Effector memory CD8-positive, alpha-beta T cell (primary cell): ENCODE data around the gene STAB2.
A peak's percentile ranks its signal among the peaks of the same experiment; 100 is the strongest.

ENCODE experiments used
- ATAC-seq: fragments of 150-1000 bp; cut with Tn5 transposase; replicated peaks from 2 replicates; pipeline ENCODE4 v1.10.0; 2021; ENCODE audit warnings: mild to moderate bottlenecking, moderate library complexity
- DNase-seq, 3 experiments: peaks; one replicate each; pipeline ENCODE4 v3.0.0; 2021
- H3K27ac Mint-ChIP-seq, 2 donors: one replicate each; pipeline ENCODE4 v1.8.0; 2022; ENCODE audit warnings: mild to moderate bottlenecking in 2 of 2, mixed read lengths in 2 of 2, moderate library complexity in 2 of 2
- H3K27me3 Mint-ChIP-seq, 2 donors: one replicate each; pipeline ENCODE4 v1.8.0; 2022; ENCODE audit warnings: mixed read lengths in 2 of 2
- H3K36me3 Mint-ChIP-seq: one replicate; pipeline ENCODE4 v1.8.0; 2022; ENCODE audit warnings: mild to moderate bottlenecking, moderate library complexity, mixed read lengths; ENCODE audit not compliant: insufficient read depth
- H3K4me1 Mint-ChIP-seq, 2 donors: one replicate each; pipeline ENCODE4 v1.8.0; 2022; ENCODE audit warnings: low read depth in 2 of 2, mixed read lengths in 2 of 2
- H3K4me3 Mint-ChIP-seq, 2 donors: one replicate each; pipeline ENCODE4 v1.8.0; 2022; ENCODE audit warnings: mild to moderate bottlenecking in 2 of 2, mixed read lengths in 2 of 2, moderate library complexity in 2 of 2
- H3K9me3 Mint-ChIP-seq, 2 donors: one replicate each; pipeline ENCODE4 v1.8.0; 2022; ENCODE audit warnings: mixed read lengths in 2 of 2
- total RNA-seq, 9 experiments: gene quantifications; one replicate each; lab custom pipeline; 2026; lab: John Stamatoyannopoulos, UW

STAB2 gene, protein sequence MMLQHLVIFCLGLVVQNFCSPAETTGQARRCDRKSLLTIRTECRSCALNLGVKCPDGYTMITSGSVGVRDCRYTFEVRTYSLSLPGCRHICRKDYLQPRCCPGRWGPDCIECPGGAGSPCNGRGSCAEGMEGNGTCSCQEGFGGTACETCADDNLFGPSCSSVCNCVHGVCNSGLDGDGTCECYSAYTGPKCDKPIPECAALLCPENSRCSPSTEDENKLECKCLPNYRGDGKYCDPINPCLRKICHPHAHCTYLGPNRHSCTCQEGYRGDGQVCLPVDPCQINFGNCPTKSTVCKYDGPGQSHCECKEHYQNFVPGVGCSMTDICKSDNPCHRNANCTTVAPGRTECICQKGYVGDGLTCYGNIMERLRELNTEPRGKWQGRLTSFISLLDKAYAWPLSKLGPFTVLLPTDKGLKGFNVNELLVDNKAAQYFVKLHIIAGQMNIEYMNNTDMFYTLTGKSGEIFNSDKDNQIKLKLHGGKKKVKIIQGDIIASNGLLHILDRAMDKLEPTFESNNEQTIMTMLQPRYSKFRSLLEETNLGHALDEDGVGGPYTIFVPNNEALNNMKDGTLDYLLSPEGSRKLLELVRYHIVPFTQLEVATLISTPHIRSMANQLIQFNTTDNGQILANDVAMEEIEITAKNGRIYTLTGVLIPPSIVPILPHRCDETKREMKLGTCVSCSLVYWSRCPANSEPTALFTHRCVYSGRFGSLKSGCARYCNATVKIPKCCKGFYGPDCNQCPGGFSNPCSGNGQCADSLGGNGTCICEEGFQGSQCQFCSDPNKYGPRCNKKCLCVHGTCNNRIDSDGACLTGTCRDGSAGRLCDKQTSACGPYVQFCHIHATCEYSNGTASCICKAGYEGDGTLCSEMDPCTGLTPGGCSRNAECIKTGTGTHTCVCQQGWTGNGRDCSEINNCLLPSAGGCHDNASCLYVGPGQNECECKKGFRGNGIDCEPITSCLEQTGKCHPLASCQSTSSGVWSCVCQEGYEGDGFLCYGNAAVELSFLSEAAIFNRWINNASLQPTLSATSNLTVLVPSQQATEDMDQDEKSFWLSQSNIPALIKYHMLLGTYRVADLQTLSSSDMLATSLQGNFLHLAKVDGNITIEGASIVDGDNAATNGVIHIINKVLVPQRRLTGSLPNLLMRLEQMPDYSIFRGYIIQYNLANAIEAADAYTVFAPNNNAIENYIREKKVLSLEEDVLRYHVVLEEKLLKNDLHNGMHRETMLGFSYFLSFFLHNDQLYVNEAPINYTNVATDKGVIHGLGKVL (N-terminal part only)
- 0 to 0.11 (median 0) reads per million in 9 experiments for total RNA-seq

DNA sequence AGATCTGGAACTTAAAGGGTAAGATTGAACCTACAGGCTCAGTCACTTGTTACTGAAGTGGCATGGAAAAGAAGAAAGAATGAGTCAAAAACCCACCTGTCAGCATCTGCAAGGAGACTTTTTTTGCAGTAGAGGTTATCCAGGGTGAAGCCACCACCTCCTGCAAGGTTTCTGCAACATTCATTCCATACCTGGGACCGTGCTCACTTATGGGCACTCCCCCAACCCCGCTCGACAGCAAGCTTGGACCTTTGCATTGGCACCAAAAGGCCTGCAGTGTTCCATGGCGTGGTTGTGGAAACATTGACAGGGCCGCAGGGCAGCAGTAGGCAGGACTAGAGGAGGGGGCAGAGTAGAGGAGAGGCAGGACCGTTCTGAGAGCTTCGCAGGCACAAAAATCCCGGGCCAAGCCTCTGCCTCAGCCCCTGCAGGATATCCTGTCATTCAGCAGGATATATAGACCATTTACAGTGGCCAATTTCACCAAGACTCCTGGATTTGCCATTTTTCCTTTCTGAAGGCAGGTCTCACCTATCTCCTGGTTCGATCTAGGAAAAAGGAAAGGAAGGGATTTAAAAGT is at the start of gene STAB2:
Gene STAB2 (plus strand): TSS at position 483 of the 580 bp plus-strand sequence. CDS start 204 bp downstream, outside the sequence.
- peaks cover 21 to 27% of the 10 kb centered on the region in 2 donors for H3K27me3 Mint-ChIP-seq
- DNase-seq (no peak), ATAC-seq (no peak)
- no peak within 1 kb of the TSS for H3K4me3 Mint-ChIP-seq
- H3K9me3 Mint-ChIP-seq, result no peaks in the 10 kb centered on the region
- H3K4me1 Mint-ChIP-seq, result no peaks in the 10 kb centered on the region
- no peak within 1 kb of the TSS for H3K27ac Mint-ChIP-seq
- H3K36me3 Mint-ChIP-seq, result no peaks in the 10 kb centered on the region

GRCh38 chr12:103538397-103538796 is 48.7 kb upstream of the STAB2 start:
- H3K4me3 Mint-ChIP-seq, result no peak overlapping the region
- DNase-seq (no peak), ATAC-seq (no peak)
- H3K9me3 Mint-ChIP-seq, result no peaks in the 10 kb centered on the region
- no peak overlapping the region for H3K27ac Mint-ChIP-seq
- peaks cover 0 to 2% of the 10 kb centered on the region in 2 donors for H3K4me1 Mint-ChIP-seq
- H3K36me3 Mint-ChIP-seq, result no peaks in the 10 kb centered on the region
- no peaks in the 10 kb centered on the region for H3K27me3 Mint-ChIP-seq

- DNase-seq (no peak), ATAC-seq (no peak)
- Mint-ChIP-seq H3K4me1 (peaks cover 0 to 2% of the 10 kb centered on the region in 2 donors), H3K36me3 (no peaks in the 10 kb centered on the region), H3K9me3 (no peaks in the 10 kb centered on the region), H3K27me3 (no peaks in the 10 kb centered on the region), H3K4me3 (no peak overlapping the region), H3K27ac (no peak overlapping the region)
Observed at GRCh38 chr12:103540319-103540718, 46.8 kb upstream of the STAB2 start.

GRCh38 chr12:103542078-103542477 is 45.0 kb upstream of the STAB2 start:
- H3K36me3 Mint-ChIP-seq, result no peaks in the 10 kb centered on the region
- no peak overlapping the region for H3K27ac Mint-ChIP-seq
- no peaks in the 10 kb centered on the region for H3K9me3 Mint-ChIP-seq
- DNase-seq (no peak), ATAC-seq (no peak)
- peaks cover 0 to 2% of the 10 kb centered on the region in 2 donors for H3K4me1 Mint-ChIP-seq
- peaks cover 0 to 7% of the 10 kb centered on the region in 2 donors for H3K27me3 Mint-ChIP-seq
- H3K4me3 Mint-ChIP-seq, result no peak overlapping the region

GRCh38 chr12:103546959-103547358 is 40.1 kb upstream of the STAB2 start:
- H3K4me1 Mint-ChIP-seq, result no peaks in the 10 kb centered on the region
- H3K27me3 Mint-ChIP-seq, result peaks cover 0 to 17% of the 10 kb centered on the region in 2 donors
- DNase-seq (no peak), ATAC-seq (no peak)
- no peaks in the 10 kb centered on the region for H3K9me3 Mint-ChIP-seq
- no peak overlapping the region for H3K27ac Mint-ChIP-seq
- no peak overlapping the region for H3K4me3 Mint-ChIP-seq
- no peaks in the 10 kb centered on the region for H3K36me3 Mint-ChIP-seq

DNA sequence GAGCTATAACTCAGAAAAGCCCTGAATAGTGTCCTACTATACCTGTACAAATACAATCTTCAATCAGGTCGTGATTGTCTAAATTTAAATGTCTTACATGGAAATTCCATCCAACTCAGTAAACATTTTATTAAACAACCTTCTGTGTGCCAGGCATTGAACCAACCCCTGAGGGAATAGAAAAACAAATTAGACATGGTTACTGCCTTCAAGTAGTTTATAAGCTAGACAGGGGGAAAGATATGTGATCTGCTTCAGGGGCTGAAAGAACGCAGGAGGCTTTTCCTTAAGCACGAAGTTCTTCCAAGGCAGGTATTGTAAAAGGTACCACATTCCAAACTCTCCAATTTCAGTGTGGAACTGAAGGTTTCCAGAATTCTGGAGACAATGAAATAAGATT is 39.7 kb upstream of the STAB2 start:
- Mint-ChIP-seq H3K27me3 (peaks cover under 1 to 21% of the 10 kb centered on the region in 2 donors), H3K4me1 (no peaks in the 10 kb centered on the region), H3K36me3 (no peaks in the 10 kb centered on the region), H3K9me3 (no peaks in the 10 kb centered on the region), H3K27ac (no peak overlapping the region), H3K4me3 (no peak overlapping the region)
- ATAC-seq (no peak), DNase-seq (no peak)

GRCh38 chr12:103547929-103548328 is 39.1 kb upstream of the STAB2 start:
- H3K9me3 Mint-ChIP-seq, result no peaks in the 10 kb centered on the region
- H3K4me1 Mint-ChIP-seq, result no peaks in the 10 kb centered on the region
- H3K36me3 Mint-ChIP-seq, result no peaks in the 10 kb centered on the region
- H3K27me3 Mint-ChIP-seq, result peaks cover 6 to 27% of the 10 kb centered on the region in 2 donors
- no peak for DNase-seq
- no peak for ATAC-seq
- no peak overlapping the region for H3K27ac Mint-ChIP-seq
- H3K4me3 Mint-ChIP-seq, result no peak overlapping the region

GRCh38 chr12:103548622-103549601 is 38.2 kb upstream of the STAB2 start:
- no peaks in the 10 kb centered on the region for H3K36me3 Mint-ChIP-seq
- ATAC-seq (peak; percentile 50), DNase-seq (peak; percentile 56 to 74 (median 56))
- no peak overlapping the region for H3K27ac Mint-ChIP-seq
- no peak overlapping the region for H3K4me3 Mint-ChIP-seq
- H3K27me3 Mint-ChIP-seq, result peaks cover 11 to 36% of the 10 kb centered on the region in 2 donors
- no peaks in the 10 kb centered on the region for H3K9me3 Mint-ChIP-seq
- H3K4me1 Mint-ChIP-seq, result no peaks in the 10 kb centered on the region

GRCh38 chr12:103556890-103557627 is 30.0 kb upstream of the STAB2 start:
- ATAC-seq (no peak), DNase-seq (no peak)
- Mint-ChIP-seq H3K9me3 (no peaks in the 10 kb centered on the region), H3K4me3 (no peak overlapping the region), H3K27ac (no peak overlapping the region), H3K36me3 (no peaks in the 10 kb centered on the region), H3K27me3 (peaks cover 53 to 59% of the 10 kb centered on the region in 2 donors), H3K4me1 (no peaks in the 10 kb centered on the region)

DNA sequence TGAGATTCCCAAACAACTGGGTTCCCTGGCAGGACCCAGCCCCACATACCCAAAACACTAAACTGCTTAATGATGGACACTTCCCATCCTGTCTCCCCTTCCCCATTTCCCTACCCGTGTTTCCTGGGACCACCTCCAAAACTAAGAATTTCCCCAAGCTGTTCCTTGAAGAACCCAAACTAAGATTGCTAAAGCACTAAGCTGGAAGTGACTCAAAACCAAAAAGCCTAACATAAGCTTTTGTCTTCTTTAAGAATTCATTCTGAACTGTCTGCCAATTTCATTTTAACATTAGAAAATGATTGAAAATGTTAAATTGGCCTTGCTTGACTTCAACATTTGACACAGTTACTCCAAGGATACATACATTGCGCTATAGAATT is 29.5 kb upstream of the STAB2 start:
- H3K4me1 Mint-ChIP-seq, result no peaks in the 10 kb centered on the region
- no peak overlapping the region for H3K4me3 Mint-ChIP-seq
- H3K36me3 Mint-ChIP-seq, result no peaks in the 10 kb centered on the region
- peaks cover 53 to 62% of the 10 kb centered on the region in 2 donors for H3K27me3 Mint-ChIP-seq
- ATAC-seq (no peak), DNase-seq (no peak)
- H3K27ac Mint-ChIP-seq, result no peak overlapping the region
- no peaks in the 10 kb centered on the region for H3K9me3 Mint-ChIP-seq

GRCh38 chr12:103558879-103559278 is 28.2 kb upstream of the STAB2 start:
- Mint-ChIP-seq H3K27ac (no peak overlapping the region), H3K4me1 (no peaks in the 10 kb centered on the region), H3K36me3 (no peaks in the 10 kb centered on the region), H3K9me3 (peaks cover 0 to 1% of the 10 kb centered on the region in 2 donors), H3K4me3 (no peak overlapping the region), H3K27me3 (peaks cover 54 to 62% of the 10 kb centered on the region in 2 donors)
- ATAC-seq, result no peak
- no peak for DNase-seq
